PC-3 (cell line): ENCODE results near the gene RNF182.

Experiments used
- CTCF ChIP-seq: fragments of 300-600 bp; sonication (generic); conservative IDR thresholded peaks from 2 replicates; pipeline ENCODE4 v1.5.1; 2017; ENCODE audit warnings: antibody characterized with exemption, low read depth, mild to moderate bottlenecking, low read length
- EZH2phosphoT487 ChIP-seq: fragments of 300-600 bp; sonication (generic); IDR thresholded peaks from 2 replicates; pipeline ENCODE4 v1.6.1; 2018; ENCODE audit warnings: mild to moderate bottlenecking, antibody characterized with exemption, low read length, borderline replicate concordance

- TF ChIP-seq CTCF, result no peak
- no peak for TF ChIP-seq EZH2phosphoT487
Observed at GRCh38 chr6:13892017-13892645, 32.6 kb upstream of the RNF182 start.
